NCI-H2107 treated with DMSO at 0.1 percent for 48 hours (cell line): Measurements from ENCODE around the gene METTL27.
"Not testable (repeated sequence)": the region's sequence is repeated elsewhere in the genome, so short reads cannot be mapped to it uniquely, and the experiment has no call there.

Source experiments
- DNase-seq: peaks from one replicate; lab custom pipeline; 2025; ENCODE audit not compliant: unreplicated experiment; lab: John Stamatoyannopoulos, UW

METTL27 gene

DNA sequence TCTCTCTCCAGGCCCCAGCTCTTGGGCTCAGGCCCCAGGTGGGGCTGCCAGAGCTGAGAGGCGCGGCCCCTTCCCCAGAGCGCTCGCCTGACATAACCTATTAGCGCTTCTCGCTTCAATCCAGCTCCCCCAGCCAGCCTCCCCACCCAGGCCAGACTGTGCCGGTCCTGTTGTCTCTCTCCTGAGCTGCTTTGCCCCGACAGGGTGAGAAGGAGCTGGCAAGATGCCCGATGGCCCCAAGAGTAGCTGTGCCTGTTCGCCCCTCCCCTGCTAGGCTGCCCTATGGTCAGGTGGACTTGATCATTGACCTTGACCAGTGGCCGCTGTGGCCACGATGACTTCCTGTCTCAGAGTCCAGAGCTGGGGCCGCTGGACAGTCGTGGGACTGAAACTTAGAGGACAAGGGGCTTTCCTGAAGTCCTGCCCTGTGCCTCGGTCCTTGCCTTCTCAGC lies 27.8 kb upstream of the METTL27 start:
- DNase-seq = no peak

- no peak for DNase-seq
Measured at GRCh38 chr7:73869011-73869798, 26.9 kb upstream of the METTL27 start.

GRCh38 chr7:73866446-73866767 lies 24.1 kb upstream of the METTL27 start:
- no peak for DNase-seq

- DNase-seq = peak; percentile 23
Measured at GRCh38 chr7:73865738-73866445, 23.6 kb upstream of the METTL27 start.

GRCh38 chr7:73864981-73865711 lies 22.8 kb upstream of the METTL27 start:
- DNase-seq = no peak

GRCh38 chr7:73861305-73861704 lies 19.0 kb upstream of the METTL27 start:
- no peak for DNase-seq

GRCh38 chr7:73860859-73861258 lies 18.5 kb upstream of the METTL27 start, which contains the start of gene TMEM270:
TSS of gene TMEM270 (plus strand) at chr7:73861159. CDS start at chr7:73861195, 36 bp downstream.
- no peak for DNase-seq

DNA sequence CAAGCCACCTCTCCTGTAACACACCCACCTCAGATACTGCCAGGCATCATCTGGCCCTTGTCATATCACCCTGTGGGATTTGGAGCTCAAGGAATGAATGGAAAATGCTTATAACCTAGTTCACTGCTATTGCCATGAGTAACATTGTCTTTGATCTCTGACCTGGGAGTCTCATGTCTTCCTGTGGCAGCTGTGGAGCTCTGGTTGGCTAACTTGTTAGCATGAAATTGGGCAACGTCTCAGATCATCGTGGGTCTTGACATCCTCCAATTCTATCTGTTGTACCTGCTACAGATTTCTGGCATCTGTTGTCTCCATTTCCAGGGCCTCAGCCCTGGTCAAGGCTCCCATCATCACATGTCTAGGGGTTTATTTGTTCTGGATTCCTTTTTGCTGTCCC lies 16.5 kb upstream of the METTL27 start:
- DNase-seq = no peak

DNA sequence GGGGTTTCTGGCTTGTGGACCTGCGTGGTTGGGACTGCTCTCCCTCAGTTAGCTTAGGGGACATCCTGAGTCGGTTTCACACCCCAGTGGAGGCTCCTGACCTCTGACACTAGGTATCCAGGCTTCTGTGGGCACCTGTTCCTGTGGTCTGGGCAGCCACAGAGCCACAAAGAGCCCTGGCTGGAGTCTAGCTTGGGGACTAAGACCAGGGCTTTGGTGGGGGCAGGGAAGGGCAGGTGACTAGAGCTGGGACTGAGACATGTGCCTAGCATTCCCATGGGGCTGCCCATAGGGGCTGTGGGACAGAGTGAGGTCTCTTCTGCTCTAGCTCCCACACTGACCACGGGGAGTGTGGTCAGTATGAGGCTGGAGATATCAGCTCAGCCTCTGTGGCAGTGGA lies 14.6 kb upstream of the METTL27 start:
- no peak for DNase-seq

- DNase-seq = no peak
Measured at GRCh38 chr7:73852500-73852899, 10.2 kb upstream of the METTL27 start.

DNA sequence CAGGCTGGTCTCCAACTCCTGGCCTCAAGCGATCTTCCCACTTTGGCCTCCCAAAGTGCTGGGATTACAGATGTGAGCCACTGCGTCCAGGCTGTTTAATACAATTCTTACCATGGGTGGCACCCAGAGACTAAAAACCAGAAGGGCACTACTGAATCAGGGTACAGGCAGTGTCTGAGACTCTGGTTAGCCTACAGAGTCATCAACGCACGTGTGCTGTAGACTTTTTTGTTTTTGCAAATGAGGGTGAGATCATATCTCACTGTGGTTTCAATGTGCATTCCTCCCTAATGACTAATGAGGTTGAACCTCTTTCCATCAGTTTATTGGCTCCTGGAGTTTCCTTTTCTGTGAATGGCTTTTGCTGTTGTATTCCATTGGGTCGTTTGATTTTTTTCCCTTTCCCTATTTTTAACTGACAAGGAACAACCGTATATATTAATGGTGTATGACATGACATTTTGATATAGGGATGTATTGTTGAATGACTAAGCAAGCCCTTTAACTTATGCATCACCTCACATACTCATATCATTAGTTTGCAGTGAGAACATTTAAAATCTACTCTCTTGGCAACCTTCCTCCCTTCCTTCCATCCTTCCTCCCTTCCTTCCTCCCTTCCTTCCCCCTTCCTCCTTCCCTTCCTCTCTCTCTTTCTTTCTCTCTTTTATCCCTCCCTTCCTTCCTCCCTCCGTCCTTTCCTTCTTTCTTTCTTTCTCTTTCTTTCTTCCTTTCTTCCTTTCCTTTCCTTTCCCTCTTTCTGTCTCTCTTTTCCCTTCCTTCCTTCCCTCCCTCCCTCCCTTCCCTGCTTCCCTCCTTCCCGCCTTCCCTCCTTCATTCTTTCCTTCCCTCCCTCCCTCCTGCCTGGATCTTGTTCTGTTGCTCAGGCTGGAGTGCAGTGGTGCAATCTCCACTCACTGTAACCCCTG lies 9.4 kb upstream of the METTL27 start:
- peak; percentile 24 for DNase-seq

DNA sequence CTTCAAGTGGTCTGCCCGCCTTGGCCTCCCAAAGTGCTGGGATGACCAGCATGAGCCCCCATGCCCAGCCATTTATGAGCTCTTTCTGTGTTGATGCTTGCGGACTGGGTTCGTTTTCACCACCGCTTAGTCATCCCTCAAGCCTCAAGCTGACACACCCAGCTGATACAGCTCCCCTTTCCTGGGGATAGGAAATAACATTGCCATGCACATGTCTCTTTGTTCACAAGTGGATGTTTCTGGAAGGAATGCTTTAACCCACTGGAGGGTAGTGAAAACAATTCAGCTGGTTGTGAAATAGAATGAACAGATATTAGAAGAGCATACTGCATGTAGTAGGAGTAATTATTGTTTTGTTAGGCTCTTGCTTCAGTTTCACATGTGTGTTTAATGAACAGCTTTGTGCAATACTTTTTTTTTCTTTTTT lies 8.5 kb upstream of the METTL27 start:
- no peak for DNase-seq

GRCh38 chr7:73847941-73848723 lies 5.8 kb upstream of the METTL27 start:
- DNase-seq = no peak

DNA sequence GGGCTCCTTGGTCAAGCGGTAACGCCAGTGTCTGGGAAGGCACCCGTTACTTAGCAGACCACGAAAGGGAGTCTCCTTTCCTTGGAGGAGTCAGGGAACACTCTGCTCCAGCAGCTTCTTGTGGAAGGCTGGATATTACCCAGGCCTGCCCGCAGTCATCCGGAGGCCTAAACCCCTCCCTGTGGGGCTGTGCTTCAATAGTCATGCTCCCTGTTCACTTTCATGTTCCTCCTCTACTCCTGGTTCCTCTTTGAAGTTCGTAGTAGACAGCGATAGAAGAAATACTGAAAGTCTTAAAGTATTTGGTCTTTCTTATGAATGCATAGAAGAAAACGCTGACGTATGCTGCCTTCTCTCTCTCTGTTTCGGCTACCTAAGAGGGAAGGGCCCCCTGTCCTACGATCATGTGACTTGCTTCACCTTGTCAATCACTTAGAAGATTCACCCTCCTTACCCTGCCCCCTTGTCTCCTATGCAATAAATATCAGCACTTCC lies 3.4 kb upstream of the METTL27 start:
- not testable (repeated sequence) for DNase-seq

DNA sequence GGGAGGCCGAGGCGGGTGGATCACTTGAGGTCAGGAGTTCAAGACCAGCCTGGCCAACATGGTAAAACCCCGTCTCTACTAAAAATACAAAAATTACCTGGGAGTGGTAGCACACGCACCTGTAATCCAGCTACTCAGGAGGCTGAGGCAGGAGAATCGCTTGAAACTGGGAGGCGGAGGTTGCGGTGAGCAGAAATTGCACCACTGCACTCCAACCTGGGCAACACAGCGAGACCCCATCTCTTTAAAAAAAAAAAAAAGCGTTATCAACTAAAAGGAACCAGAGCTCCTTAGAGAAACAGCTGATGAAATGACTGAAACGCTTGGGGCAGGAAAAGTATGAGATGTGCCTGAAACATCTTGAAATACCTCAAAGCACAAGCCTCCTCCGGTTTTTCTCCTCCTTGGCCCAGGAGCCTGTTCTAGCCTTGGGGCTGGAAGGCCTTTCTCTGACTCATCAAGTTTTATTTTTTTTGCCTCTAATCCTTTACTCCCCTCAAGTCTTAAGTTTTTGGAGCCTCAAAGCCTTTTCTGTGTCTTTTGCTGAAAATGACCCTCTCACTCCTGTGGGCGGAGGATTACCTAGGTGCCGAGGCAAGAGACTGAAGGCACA lies 2.6 kb upstream of the METTL27 start:
- DNase-seq = no peak

DNA sequence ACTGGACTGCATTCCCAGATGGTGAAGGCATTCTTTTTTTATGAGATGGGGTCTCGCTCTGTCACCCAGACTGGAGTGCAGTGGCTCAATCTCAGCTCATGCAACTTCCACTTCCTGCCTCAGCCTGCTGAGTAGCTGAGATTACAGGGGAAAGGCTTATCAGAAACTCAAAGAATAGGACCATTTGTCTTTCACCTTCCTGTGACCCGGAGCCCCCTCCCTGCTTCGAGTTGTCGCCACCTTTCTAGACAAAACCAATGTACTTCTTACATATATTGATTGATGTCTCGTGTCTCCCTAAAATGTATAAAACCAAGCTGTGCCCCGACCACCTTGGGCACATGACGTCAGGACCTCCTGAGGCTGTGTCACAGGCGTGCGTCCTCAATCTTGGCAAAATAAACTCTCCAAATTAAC lies 1.8 kb upstream of the METTL27 start:
- DNase-seq = no peak

DNA sequence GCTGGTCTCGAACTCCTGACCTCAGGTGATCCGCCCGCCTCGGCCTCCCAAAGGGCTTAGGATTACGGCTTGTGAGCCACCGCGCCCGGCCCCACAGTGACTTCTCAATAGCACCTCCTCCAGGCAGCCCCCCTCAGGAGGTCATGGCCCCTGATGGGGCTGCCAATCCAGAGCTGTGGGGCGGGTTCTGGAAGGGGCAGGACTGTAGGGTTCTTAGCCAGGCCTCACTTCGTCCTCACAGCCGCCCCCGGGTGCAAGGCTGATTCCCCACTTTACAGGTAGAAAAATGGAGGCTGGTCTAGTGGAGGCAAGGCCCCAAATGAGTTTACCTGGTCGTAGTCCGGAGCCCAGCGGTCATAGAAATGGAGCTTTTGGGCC lies 638 bp downstream of the METTL27 start:
- no peak for DNase-seq

DNA sequence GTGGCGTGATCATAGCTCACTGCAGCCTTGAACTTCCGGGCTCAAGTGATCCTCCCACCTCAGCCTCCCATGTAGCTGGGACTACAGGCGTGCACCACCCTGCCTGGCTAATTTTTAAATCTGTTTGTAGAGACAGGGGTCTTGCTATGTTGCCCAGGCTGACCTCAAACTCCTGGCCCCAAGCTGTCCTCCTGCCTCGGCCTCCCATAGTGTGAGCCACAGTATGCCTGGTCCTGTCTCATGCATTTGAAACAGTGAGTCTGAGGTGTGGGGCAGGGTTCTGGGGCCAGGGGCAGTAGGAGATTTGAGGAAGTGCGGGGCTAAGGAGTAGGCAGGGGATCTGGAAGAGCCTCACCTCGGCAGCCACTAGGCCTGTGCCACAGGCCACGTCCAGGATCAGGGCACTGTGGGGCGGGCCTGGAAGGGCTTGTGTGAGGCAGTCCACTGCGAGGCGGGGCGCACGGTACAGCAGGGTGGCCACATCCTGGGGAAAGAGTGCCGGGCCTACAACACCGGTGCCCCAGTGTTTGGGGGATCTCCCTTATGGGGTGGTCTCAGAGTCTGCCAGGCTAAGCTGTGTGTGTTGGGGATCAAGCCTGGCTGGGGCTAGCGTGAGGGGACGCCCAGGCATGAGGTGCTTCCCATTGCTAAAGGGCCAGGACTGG lies 1.5 kb downstream of the METTL27 start:
- DNase-seq = no peak
